ENCODE results near the gene MOGAT1.

DNA sequence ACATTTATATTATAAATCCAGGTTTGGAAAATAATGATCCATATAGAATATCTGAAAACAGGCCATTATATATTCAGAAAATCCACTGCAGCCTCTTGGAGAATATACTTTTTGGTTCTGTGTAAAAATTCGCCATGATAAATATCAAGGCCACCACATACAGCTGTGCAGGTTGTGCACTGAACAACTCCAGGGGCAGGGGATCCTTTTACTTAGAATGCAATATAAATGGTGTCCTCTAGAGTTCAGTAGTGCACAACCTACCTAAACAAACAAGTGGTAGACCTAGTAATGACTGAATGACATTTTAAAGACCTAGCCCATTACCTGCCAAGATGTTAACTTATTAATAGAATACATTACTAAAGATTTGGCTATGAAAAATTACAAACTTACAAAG is 22.4 kb downstream of the MOGAT1 start:
- peak in 2 of 3 experiments; percentile 27 to 43; a peak in 3 of 6 replicates for TF ChIP-seq CTCF (IDR thresholded peaks at IDR 0.05 in 2 of 3, conservative IDR thresholded peaks at IDR 0.05 in 1 of 3; ENCODE audit: insufficient read depth in 2 of 3, low read depth in 1 of 3, low read length in 3 of 3)
- TF ChIP-seq, protein P1, sequence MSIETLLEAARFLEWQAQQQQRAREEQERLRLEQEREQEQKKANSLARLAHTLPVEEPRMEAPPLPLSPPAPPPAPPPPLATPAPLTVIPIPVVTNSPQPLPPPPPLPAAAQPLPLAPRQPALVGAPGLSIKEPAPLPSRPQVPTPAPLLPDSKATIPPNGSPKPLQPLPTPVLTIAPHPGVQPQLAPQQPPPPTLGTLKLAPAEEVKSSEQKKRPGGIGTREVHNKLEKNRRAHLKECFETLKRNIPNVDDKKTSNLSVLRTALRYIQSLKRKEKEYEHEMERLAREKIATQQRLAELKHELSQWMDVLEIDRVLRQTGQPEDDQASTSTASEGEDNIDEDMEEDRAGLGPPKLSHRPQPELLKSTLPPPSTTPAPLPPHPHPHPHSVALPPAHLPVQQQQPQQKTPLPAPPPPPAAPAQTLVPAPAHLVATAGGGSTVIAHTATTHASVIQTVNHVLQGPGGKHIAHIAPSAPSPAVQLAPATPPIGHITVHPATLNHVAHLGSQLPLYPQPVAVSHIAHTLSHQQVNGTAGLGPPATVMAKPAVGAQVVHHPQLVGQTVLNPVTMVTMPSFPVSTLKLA (conservative IDR thresholded peaks at IDR 0.05), result no peak
- TF ChIP-seq TAF1 (IDR thresholded peaks at IDR 0.05; ENCODE audit: control insufficient read depth, extremely low read depth, insufficient read depth, low read length, severe bottlenecking), result no peak
- no peak for TF ChIP-seq EZH2 (IDR thresholded peaks at IDR 0.05; ENCODE audit: borderline replicate concordance, low read depth, low read length)
- no peak for TF ChIP-seq REST (IDR thresholded peaks at IDR 0.05; ENCODE audit: borderline replicate concordance)
- TF ChIP-seq REST (CRISPR knock-in tag; IDR thresholded peaks at IDR 0.05; ENCODE audit: low read depth), result no peak
- no peak for TF ChIP-seq PHF8 (IDR thresholded peaks at IDR 0.05; ENCODE audit: borderline replicate concordance, low read length)
- no peak for TF ChIP-seq CHD2 (IDR thresholded peaks at IDR 0.05; ENCODE audit: low read depth, low read length)
- no peak for TF ChIP-seq ZBTB2 (IDR thresholded peaks at IDR 0.05)
- TF ChIP-seq ZNF175 (CRISPR knock-in tag; IDR thresholded peaks at IDR 0.05; ENCODE audit: low read depth), result no peak
- TF ChIP-seq DMBX1 (CRISPR knock-in tag; IDR thresholded peaks at IDR 0.05; ENCODE audit: borderline replicate concordance), result no peak
- TF ChIP-seq NR2C2 (CRISPR knock-in tag; IDR thresholded peaks at IDR 0.05), result no peak
- no peak for TF ChIP-seq NR2C2 (tag; IDR thresholded peaks at IDR 0.05)
- TF ChIP-seq ILF3 (IDR thresholded peaks at IDR 0.05; ENCODE audit: borderline replicate concordance), result no peak
- no peak for TF ChIP-seq MYC (IDR thresholded peaks at IDR 0.05; ENCODE audit: low read depth, low read length)
- no peak for TF ChIP-seq MYC (CRISPR knock-in tag; IDR thresholded peaks at IDR 0.05; ENCODE audit: borderline replicate concordance, low read depth)
- no peak for TF ChIP-seq TSC22D4 (tag; IDR thresholded peaks at IDR 0.05)
